K562 (cell line): ENCODE results near the gene OPHN1. TPM values are rescaled to one million over a fixed set of nuclear protein-coding genes. Genes with fewer than 3 reads are reported as not detected.
A peak's percentile ranks its signal among the peaks of the same experiment; 100 is the strongest.

Experiments used
- ATAC-seq: fragments of 200-7000 bp; cut with Tn5 transposase; 3 replicates; pipeline ENCODE4 v1.9.1; 2020; ENCODE audit warnings: moderate library complexity
- BruUV-seq: library from RNA; stranded (reverse); fragments of 400-500 nt; replicated peaks from 2 replicates; lab custom pipeline; 2021; lab: Mats Ljungman, UMichigan
- CTCF ChIA-PET: fragments of 300-600 bp; formaldehyde crosslinking; extraction: SDS; loops from one replicate; lab custom pipeline; 2021; ENCODE audit warnings: low intra/inter-chr PET ratio; lab: Yijun Ruan, JAX
- POLR2A ChIA-PET: fragments of 300-600, 350-650 bp; sonication (Branson Sonifier 250); formaldehyde crosslinking; extraction: SDS; loops from one replicate; lab custom pipeline; 2021; ENCODE audit warnings: antibody characterized with exemption, inconsistent platforms; lab: Yijun Ruan, JAX
- DNase-seq, 4 experiments: peaks; one replicate each; pipeline versions ENCODE4 v3.0.0 to v3.0.0-alpha.2; 2011 to 2018; ENCODE audit warnings: low spot score in 3 of 4, mixed read lengths in 3 of 4; ENCODE audit errors: extremely low read depth in 1 of 4
- FAIRE-seq: peaks from 2 replicates; lab custom pipeline; 2011; peaks lifted over from hg19 to GRCh38; lab: Jason Lieb, UNC
- H2AFZ ChIP-seq: 2 replicates; pipeline ENCODE4 v1.6.0; 2011; ENCODE audit warnings: low read depth, low read length, control low read depth, inconsistent platforms
- H3K27ac ChIP-seq: fragments of 200-600 bp; 3 replicates; pipeline ENCODE4 v1.8.0; 2011; ENCODE audit warnings: low read depth, mild to moderate bottlenecking, control low read depth, inconsistent platforms, low read length, moderate library complexity, mixed read lengths; ENCODE audit errors: extremely low read depth
- H3K27me3 ChIP-seq, 2 experiments: fragments of 300-600 bp in 1 of 2; 2 replicates in 1 of 2; 3 replicates in 1 of 2; pipeline versions ENCODE4 v1.6.0 to v1.8.0; 2011; ENCODE audit warnings: inconsistent platforms in 2 of 2, low read length in 2 of 2, mild to moderate bottlenecking in 1 of 2, mixed read lengths in 1 of 2, moderate library complexity in 1 of 2; ENCODE audit not compliant: control insufficient read depth in 2 of 2, insufficient read depth in 2 of 2
- H3K36me3 ChIP-seq: fragments of 300-600 bp; 3 replicates; pipeline ENCODE4 v1.8.0; 2011; ENCODE audit warnings: mild to moderate bottlenecking, low read length, inconsistent platforms; ENCODE audit not compliant: control insufficient read depth, insufficient read depth
- H3K4me1 ChIP-seq, 2 experiments: fragments of 200-600 bp in 1 of 2; replicated peaks in 1 of 2; 2 replicates in 1 of 2; 3 replicates in 1 of 2; pipeline versions ENCODE4 v1.5.1 to v1.8.0; 2011; ENCODE audit warnings: inconsistent platforms in 2 of 2, low read length in 2 of 2, mild to moderate bottlenecking in 1 of 2, mixed read lengths in 1 of 2, moderate library complexity in 1 of 2; ENCODE audit not compliant: control insufficient read depth in 2 of 2, insufficient read depth in 2 of 2
- H3K4me2 ChIP-seq: 2 replicates; pipeline ENCODE4 v1.6.1; 2011; ENCODE audit warnings: low read length, control low read depth, inconsistent platforms, mixed read lengths; ENCODE audit not compliant: insufficient read depth
- H3K4me3 ChIP-seq: fragments of 200-600 bp; sonication (generic), shearing (Covaris generic); 2 replicates; pipeline ENCODE4 v1.5.1; 2016; ENCODE audit warnings: control low read depth, inconsistent platforms
- H3K79me2 ChIP-seq: fragments of 200-600 bp; 3 replicates; pipeline ENCODE4 v1.8.0; 2011; ENCODE audit warnings: low read length, inconsistent platforms; ENCODE audit not compliant: control insufficient read depth, insufficient read depth
- H3K9ac ChIP-seq, 2 experiments: 2 replicates each; pipeline versions ENCODE4 v1.6.0 to v1.6.1; 2011; ENCODE audit warnings: low read depth in 2 of 2, low read length in 2 of 2, control low read depth in 1 of 2, inconsistent platforms in 1 of 2, mild to moderate bottlenecking in 1 of 2, mixed read lengths in 1 of 2; ENCODE audit not compliant: insufficient read depth in 1 of 2
- H3K9me1 ChIP-seq: one replicate; pipeline ENCODE4 v1.6.0; 2011; ENCODE audit warnings: inconsistent platforms, mild to moderate bottlenecking, low read length, moderate library complexity; ENCODE audit not compliant: control insufficient read depth, insufficient read depth
- H3K9me3 ChIP-seq: replicated peaks from 2 replicates; pipeline ENCODE4 v1.5.1; 2011; ENCODE audit warnings: low read depth, low read length, inconsistent platforms; ENCODE audit not compliant: control insufficient read depth, insufficient read depth
- H4K20me1 ChIP-seq: replicated peaks from 2 replicates; pipeline ENCODE4 v1.6.1; 2011; ENCODE audit warnings: low read length, inconsistent platforms, mixed read lengths; ENCODE audit not compliant: control insufficient read depth, insufficient read depth
- C11orf30 ChIP-seq: fragments of 450-650 bp; IDR thresholded peaks from 2 replicates; pipeline ENCODE4 v1.6.1; 2016; ENCODE audit warnings: low read depth, mild to moderate bottlenecking
- CAMTA2 ChIP-seq: fragments of 250-450 bp; sonication (Bioruptor Pico); conservative IDR thresholded peaks from 2 replicates; pipeline ENCODE4 v1.5.1; 2022
- CBX5 ChIP-seq: IDR thresholded peaks from 2 replicates; pipeline ENCODE4 v1.6.1; 2014; ENCODE audit warnings: low read depth, borderline replicate concordance
- CHD1 ChIP-seq: fragments of 200-600 bp; sonication (generic); IDR thresholded peaks from one replicate; pipeline ENCODE4 v1.6.1; 2012; ENCODE audit warnings: mild to moderate bottlenecking, moderate library complexity, low read length, inconsistent platforms
- LARP7 ChIP-seq: fragments of 450-650 bp; IDR thresholded peaks from 2 replicates; pipeline ENCODE4 v1.6.1; 2016
- POLR2G ChIP-seq: fragments of 200-400 bp; formaldehyde crosslinking; IDR thresholded peaks from 2 replicates; pipeline ENCODE4 v1.6.1; 2017; ENCODE audit warnings: low read depth, mild to moderate bottlenecking, antibody characterized with exemption, low read length, moderate library complexity
- SMAD4 ChIP-seq: fragments of 250-450 bp; sonication (Bioruptor Pico); conservative IDR thresholded peaks from 2 replicates; pipeline ENCODE4 v1.8.0; 2021; ENCODE audit warnings: inconsistent platforms, mild to moderate bottlenecking, moderate library complexity
- SRSF7 ChIP-seq: fragments of 200-400 bp; formaldehyde crosslinking; optimal IDR thresholded peaks from 2 replicates; pipeline ENCODE3; 2017; ENCODE audit warnings: mild to moderate bottlenecking, low read depth, low read length
- STAT5A ChIP-seq: IDR thresholded peaks from 2 replicates; pipeline ENCODE4 v1.6.1; 2012; ENCODE audit warnings: low read length, inconsistent platforms, borderline replicate concordance
- TAF1 ChIP-seq: IDR thresholded peaks from 2 replicates; pipeline ENCODE4 v1.6.1; 2011; ENCODE audit warnings: mild to moderate bottlenecking, low read length, moderate library complexity; ENCODE audit not compliant: insufficient read depth, control insufficient read depth, severe bottlenecking; ENCODE audit errors: extremely low read depth
- TCF3 ChIP-seq: sonication (generic); formaldehyde crosslinking; IDR thresholded peaks from 2 replicates; pipeline ENCODE4 v1.4.0; 2020; ENCODE audit warnings: mild to moderate bottlenecking, missing genetic modification reagents
- ZFX ChIP-seq: sonication (generic); formaldehyde crosslinking; IDR thresholded peaks from 2 replicates; pipeline ENCODE4 v1.8.0; 2022; ENCODE audit warnings: mild to moderate bottlenecking, missing genetic modification reagents, moderate library complexity
- WGBS: fragments of 100-300 bp; shearing (Covaris generic); methylation state at CpG from one replicate; pipeline ENCODE4 v1.1.6; 2016; ENCODE audit warnings: low coverage, mixed read lengths; ENCODE audit not compliant: insufficient coverage; ENCODE audit errors: missing lambda C conversion rate; 5-methylcytosine and 5-hydroxymethylcytosine counted together
- in situ Hi-C: fragments of 300-500 bp; cut with MboI; formaldehyde crosslinking; loops from 4 replicates; pipeline ENCODE4 v1.15.0; 2018; ENCODE audit warnings: inconsistent platforms, mixed read lengths
- intact Hi-C: fragments of 100-400 bp; cut with micrococcal nuclease; formaldehyde crosslinking; loops from 2 replicates; pipeline ENCODE4 v1.14.2; 2022
- polyA plus RNA-seq, 8 experiments: library from polyadenylated mRNA; depleted of rRNA in 4 of 8; stranded (reverse) in 5 of 8; unstranded in 3 of 8; fragments of >200 nt; fragmentation: Nextera tagmentation in 2 of 8; fragmentation: Illumina TruSeq in 1 of 8; extraction: Ambion mirVana in 2 of 8; extraction: Trizol in 1 of 8; gene quantifications; 2 replicates each; pipeline versions ENCODE4 v1.2.1 to v1.2.3, GENCODE V29; 2011 to 2014; ENCODE audit warnings: inconsistent platforms in 1 of 8, missing spikeins in 1 of 8
- total RNA-seq, 7 experiments: library from RNA; depleted of rRNA in 6 of 7; stranded (reverse); fragments of >200 nt in 6 of 7; fragmentation: Illumina TruSeq in 2 of 7; extraction: Trizol in 2 of 7; gene quantifications; 2 replicates each; pipeline versions ENCODE4 v1.2.1 to v1.2.3, GENCODE V29; 2011 to 2021; ENCODE audit warnings: low replicate concordance in 1 of 7
- TF ChIP-seq, protein P1 (sequence below): fragments of 450-650 bp; formaldehyde crosslinking; IDR thresholded peaks from 2 replicates; pipeline ENCODE4 v1.4.0; 2022; ENCODE audit warnings: mild to moderate bottlenecking, moderate library complexity
- TF ChIP-seq, protein P2 (sequence below), 2 experiments: fragments of 450-650 bp; formaldehyde crosslinking in 1 of 2; IDR thresholded peaks; 2 replicates each; pipeline versions ENCODE4 v1.4.0 to v1.6.1; 2014 to 2020; ENCODE audit warnings: mild to moderate bottlenecking in 2 of 2, borderline replicate concordance in 1 of 2, low read depth in 1 of 2

The OPHN1 gene
- total and polyA plus RNA-seq, 9 of the 15 experiments (the other 6 are each of a cell fraction or from before 2014, with no cell fraction given), result 0.28 to 1.8 (median 1.0) TPM

DNA sequence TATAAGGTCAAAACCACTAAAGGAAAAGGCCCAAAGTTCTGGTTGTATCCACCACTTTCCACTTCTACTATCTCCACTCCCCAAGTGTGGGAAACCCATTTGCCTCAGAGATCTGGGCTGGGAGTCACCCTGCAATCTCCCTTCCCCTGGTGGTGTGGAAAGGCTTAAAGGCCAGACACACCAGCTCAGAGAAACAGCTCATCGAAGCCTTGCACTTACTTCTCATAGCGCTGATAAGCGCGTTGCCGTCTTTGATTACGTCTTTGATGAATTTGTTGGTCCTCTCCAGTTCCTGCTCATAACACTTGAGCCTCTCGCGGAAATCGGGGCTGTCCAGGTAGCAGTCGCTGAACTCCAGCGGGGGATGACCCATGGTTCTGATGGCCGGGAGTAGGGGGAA lies 647 bp downstream of the OPHN1 start (continued):
- TF ChIP-seq SRSF7, result no peak
- peak; percentile 45 for TF ChIP-seq TCF3 (CRISPR knock-in tag)
- TF ChIP-seq SMAD4 (CRISPR knock-in tag), result no peak
- TF ChIP-seq CBX5, result no peak
- peak; percentile 31; the same call in 1 of the 2 replicates for TF ChIP-seq STAT5A
- no peak for TF ChIP-seq C11orf30
- TF ChIP-seq CHD1, result no peak
- no peak for TF ChIP-seq POLR2G

DNA sequence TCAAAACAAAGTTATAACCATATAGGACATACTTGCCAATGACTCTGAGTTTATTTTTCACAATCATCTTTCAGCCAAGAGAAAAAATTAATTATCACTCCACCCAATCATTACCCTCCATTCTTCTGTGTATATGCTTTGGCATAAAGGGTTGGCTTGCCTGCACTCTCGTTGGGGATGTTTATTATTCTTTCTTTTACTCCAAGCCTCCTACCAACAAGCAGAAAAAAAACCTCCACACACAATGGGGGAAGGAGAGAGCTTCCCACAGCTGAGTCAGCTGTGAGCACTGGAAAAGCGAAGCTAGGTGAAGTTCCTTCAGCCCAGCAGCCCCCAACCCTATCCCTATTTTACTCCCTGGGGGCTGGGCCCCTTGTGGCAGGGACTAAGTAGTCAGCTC lies 1.5 kb downstream of the OPHN1 start:
- Histone ChIP-seq H3K79me2 (no peaks in the 10 kb centered on the region), H3K9me1 (no peaks in the 10 kb centered on the region), H3K27ac (0 out of 3 replicates have a peak overlapping the region, but pooled peaks have one; percentile 70), H4K20me1 (no peaks in the 10 kb centered on the region), H3K36me3 (no peaks in the 10 kb centered on the region), H2AFZ (no peak overlapping the region), H3K4me1 (peaks cover 9 to 13% of the 10 kb centered on the region in 2 experiments; a peak in 4 of 5 replicates), H3K27me3 (peaks cover 0 to 7% of the 10 kb centered on the region in 2 experiments; a peak in 2 of 5 replicates), H3K9me3 (no peaks in the 10 kb centered on the region), H3K9ac (no peak overlapping the region), H3K4me2 (no peak overlapping the region), H3K4me3 (no peak overlapping the region)
- no peak for DNase-seq
- no peak for FAIRE-seq
- BruUV-seq, result no TSS peak
- ChIA-PET CTCF (no interaction called here), POLR2A (interaction anchor here (0.9 to 1.9 kb wide), 2 partner anchors 10 to 51 kb away, joined by 3 to 8 read pairs; no protein-coding TSS in a partner anchor)
- no peak for ATAC-seq
- in situ Hi-C loops, result no loop called here
- intact Hi-C loops, result no loop called here
- 28% methylated on average over 2 of the region's 2 CpGs for WGBS
- TF ChIP-seq LARP7, result no peak
- TF ChIP-seq, protein P1, sequence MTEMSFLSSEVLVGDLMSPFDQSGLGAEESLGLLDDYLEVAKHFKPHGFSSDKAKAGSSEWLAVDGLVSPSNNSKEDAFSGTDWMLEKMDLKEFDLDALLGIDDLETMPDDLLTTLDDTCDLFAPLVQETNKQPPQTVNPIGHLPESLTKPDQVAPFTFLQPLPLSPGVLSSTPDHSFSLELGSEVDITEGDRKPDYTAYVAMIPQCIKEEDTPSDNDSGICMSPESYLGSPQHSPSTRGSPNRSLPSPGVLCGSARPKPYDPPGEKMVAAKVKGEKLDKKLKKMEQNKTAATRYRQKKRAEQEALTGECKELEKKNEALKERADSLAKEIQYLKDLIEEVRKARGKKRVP (CRISPR knock-in tag), result no peak
- TF ChIP-seq, protein P2, sequence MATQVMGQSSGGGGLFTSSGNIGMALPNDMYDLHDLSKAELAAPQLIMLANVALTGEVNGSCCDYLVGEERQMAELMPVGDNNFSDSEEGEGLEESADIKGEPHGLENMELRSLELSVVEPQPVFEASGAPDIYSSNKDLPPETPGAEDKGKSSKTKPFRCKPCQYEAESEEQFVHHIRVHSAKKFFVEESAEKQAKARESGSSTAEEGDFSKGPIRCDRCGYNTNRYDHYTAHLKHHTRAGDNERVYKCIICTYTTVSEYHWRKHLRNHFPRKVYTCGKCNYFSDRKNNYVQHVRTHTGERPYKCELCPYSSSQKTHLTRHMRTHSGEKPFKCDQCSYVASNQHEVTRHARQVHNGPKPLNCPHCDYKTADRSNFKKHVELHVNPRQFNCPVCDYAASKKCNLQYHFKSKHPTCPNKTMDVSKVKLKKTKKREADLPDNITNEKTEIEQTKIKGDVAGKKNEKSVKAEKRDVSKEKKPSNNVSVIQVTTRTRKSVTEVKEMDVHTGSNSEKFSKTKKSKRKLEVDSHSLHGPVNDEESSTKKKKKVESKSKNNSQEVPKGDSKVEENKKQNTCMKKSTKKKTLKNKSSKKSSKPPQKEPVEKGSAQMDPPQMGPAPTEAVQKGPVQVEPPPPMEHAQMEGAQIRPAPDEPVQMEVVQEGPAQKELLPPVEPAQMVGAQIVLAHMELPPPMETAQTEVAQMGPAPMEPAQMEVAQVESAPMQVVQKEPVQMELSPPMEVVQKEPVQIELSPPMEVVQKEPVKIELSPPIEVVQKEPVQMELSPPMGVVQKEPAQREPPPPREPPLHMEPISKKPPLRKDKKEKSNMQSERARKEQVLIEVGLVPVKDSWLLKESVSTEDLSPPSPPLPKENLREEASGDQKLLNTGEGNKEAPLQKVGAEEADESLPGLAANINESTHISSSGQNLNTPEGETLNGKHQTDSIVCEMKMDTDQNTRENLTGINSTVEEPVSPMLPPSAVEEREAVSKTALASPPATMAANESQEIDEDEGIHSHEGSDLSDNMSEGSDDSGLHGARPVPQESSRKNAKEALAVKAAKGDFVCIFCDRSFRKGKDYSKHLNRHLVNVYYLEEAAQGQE (IDR thresholded peaks at IDR 0.05; ENCODE audit: borderline replicate concordance), result no peak
- TF ChIP-seq, protein P2 (CRISPR knock-in tag; IDR thresholded peaks at IDR 0.05; ENCODE audit: low read depth), result no peak
- TF ChIP-seq ZFX, result no peak
- TF ChIP-seq TAF1, result no peak
- no peak for TF ChIP-seq CAMTA2 (CRISPR knock-in tag)
